NCI-H146 treated with DMSO at 0.1 percent for 48 hours (cell line): ENCODE measurements around the gene ZNF575.
"Not testable (repeated sequence)": the region's sequence is repeated elsewhere in the genome, so short reads cannot be mapped to it uniquely, and the experiment has no call there.

Source experiments
- DNase-seq: peaks from one replicate; lab custom pipeline; 2025; ENCODE audit not compliant: unreplicated experiment; lab: John Stamatoyannopoulos, UW

ZNF575 gene

GRCh38 chr19:43540381-43540780 lies 7.4 kb downstream of the ZNF575 start:
- DNase-seq, result no peak

DNA sequence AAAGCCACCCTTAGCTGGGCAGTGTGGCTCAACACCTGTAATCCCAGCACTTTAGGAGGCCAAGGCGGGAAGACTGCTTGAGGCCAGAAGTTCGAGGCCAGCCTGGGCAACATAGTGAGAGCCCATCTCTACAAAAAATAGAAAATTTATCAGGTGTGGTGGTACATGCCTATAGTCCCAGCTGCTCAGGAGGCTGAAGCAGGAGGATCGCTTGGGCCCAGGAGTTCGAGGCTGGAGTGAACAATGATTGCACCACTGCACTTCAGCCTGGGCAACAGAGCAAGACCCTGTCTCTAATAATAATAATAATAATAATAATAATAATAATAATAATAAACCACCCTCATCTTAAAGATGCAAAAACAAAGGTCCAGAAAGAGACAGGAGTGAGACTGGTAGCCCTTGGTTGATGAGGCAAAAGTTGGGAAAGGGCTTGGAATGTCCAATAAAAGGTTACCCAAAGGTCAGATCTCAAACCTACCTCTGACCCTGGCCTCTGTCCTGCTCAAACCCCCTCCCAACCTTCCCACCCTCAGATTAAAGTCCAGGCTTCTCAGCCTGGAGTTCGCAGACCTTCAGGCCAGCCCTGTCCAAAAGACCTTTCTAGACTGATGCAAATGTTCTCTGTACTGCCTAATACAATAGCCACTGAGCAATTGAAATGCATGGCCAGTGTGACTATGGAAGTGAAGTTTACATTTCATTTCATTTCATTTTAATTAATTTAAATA lies 9.1 kb downstream of the ZNF575 start:
- DNase-seq, result no peak

DNA sequence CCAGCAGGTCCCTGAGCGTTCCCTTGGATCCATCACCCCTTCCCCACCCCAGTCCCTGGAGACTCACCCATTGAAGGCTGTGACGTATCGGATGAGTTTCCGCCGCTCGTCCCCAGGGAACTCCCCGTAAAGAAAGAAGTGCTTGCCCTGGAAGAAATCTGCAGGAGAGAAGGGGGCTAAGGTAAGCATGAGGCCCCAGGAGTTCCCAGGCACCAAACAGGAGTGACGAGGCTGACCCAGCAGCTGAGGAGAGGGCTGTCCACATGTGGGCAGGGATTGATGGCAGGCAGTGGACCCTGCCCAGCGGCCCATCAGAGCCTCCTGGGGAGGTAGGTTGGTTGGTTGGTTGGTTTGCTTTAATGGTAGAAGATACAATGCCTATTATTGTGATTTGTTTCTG lies 11.1 kb downstream of the ZNF575 start:
- DNase-seq, result no peak

GRCh38 chr19:43545276-43545675 lies 12.3 kb downstream of the ZNF575 start:
- no peak for DNase-seq

GRCh38 chr19:43545981-43546380 lies 13.0 kb downstream of the ZNF575 start:
- no peak for DNase-seq

- DNase-seq, result no peak
Observed at GRCh38 chr19:43546581-43546980, 13.6 kb downstream of the ZNF575 start.

DNA sequence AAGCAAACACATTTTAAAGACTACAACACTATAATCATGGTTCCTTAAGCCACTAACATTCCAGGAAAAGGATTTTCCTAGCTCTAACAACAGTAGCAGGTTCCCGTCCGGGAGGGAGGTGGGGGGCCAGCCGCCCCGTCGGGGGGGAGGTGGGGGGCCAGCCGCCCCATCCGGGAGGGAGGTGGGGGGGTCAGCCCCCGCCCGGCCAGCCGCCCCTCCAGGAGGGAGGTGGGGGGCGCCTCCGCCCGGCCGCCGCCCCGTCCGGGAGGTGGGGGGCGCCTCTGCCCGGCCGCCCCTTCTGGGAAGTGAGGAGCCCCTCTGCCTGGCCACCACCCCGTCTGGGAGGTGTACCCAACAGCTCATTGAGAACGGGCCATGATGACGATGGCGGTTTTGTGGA lies 14.9 kb downstream of the ZNF575 start:
- DNase-seq, result not testable (repeated sequence)

DNA sequence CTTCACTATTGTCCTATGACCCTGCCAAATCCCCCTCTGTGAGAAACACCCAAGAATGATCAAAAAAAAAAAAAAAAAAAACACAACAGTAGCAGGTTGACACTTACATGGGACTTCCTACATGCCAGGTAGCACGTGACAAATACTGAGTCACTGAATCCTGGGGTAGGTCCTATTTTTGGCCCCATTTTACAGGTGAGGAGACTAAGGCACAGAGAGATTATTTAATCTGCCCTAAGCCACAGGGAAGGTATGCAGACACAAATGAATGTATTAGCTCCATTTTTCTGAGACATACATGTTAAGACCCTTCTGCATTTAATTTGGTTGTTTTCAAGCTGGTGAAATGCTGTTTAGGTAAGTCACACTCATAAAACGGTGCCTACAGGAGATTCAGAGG lies 15.7 kb downstream of the ZNF575 start:
- no peak for DNase-seq

DNA sequence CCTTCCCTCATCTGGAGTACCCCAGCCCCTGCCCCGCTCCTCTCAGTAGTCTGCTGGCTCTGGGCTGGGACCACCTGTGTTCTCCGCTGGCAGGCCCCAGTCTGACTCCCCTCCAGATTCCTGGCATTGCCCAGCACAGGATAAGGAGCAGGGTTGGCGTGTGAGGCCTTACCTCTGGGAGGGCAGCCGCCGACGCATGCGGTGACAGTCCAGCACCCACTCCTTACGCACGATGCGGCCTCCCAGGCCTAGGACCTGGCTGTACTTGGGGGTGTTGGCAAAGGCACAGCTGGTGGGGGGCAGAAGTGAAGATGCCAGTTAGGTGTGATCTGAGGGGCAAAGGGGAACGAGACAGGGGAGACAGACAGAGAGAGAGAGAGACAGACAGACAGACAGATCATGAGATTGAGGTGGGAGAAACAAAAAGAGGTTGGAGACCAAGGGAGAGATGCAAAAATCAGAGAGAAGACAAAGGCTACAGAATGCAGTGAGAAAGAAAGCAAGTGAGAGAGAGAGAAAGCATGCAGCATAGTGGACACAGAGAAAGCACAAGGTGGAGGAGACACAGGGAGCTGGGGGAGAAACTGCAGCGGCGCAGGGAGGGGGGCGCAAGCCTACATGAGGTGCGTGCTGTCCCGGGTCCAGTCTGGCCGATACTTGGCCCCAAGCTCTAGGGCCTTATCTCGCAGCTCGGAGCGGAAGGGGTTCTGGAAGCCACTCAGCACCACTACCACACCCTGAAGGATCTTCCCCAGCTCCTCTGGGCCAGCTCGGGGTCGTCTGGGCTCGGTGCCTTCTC lies 18.6 kb downstream of the ZNF575 start:
- DNase-seq, result no peak

- DNase-seq, result no peak
Observed at GRCh38 chr19:43552198-43552450, 19.1 kb downstream of the ZNF575 start.

DNA sequence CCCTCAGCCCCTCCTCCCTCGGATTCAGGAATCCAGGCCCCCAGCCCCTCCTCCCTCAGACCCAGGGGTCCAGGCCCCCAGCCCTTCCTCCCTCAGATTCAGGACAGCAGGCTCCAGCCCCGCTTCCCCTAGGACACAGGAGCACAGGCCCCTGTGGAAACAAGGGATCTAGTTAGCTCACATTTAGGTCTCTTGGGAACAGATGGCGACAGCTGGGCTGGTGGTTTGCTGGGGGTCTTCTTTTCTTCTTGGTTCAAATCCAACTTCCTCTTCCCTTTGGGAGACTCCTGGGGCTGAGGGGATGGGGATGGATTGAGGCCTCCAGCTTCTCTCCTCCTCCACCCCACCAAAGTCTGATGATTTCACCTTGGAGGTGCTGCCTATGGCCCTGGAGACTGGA lies 19.6 kb downstream of the ZNF575 start:
- no peak for DNase-seq

- no peak for DNase-seq
Observed at GRCh38 chr19:43553656-43554055, 20.7 kb downstream of the ZNF575 start.

DNA sequence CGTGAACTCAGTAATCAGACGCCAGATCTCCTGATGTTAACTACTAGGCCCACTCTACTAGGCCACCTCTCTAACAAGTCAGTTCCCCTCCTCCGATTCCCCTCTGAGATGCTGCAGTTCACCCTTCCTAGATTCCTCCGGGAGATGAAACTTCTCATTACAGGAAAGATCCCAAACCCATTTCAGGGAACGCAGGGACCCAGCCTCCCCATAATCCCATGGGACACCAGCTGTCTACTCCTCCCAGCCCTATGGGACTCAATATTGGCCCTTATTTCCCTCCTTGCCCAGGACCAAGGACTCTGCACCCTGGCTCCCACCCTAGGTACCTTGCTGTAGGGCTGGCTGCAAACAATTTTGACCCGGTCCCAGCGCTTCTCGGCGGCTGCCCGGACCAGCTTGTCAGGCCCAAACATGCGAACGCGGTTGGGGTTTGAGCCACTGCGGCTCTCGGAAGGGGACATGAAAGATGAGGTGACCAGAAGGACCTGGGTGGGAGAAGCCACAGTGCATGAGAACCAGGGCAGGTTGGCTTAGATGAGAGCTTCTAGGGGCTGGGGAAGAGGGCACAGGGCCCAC lies 21.4 kb downstream of the ZNF575 start:
- DNase-seq, result no peak

DNA sequence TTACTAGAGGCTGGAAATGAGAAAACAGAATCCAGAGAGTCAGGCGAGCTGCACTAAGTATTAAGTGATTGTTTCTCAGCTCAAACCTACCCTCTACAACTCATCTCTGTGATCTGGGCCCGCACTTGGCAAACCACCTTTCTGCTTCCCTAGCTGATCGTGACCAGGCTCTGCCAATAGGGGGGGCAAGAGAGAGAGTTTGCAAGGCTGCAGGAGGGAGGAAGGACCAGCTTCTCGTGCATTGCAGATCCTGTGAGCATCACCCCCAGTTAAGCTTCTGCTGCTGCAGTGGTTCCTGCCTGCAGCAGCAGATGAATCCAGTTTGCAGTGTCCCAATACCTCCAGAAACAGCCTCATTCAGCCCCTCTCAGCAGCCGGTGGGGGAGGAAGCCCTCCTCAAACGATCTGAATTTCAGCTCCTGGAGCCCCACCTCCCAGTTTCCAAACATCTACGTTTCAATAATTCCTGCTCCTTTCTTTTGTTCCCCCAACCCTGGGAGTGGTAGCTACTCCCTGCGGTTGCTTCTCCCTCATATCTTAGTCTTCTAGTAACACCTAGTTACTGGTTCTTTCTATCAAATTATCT lies 22.3 kb downstream of the ZNF575 start:
- peak; percentile 50 for DNase-seq

DNA sequence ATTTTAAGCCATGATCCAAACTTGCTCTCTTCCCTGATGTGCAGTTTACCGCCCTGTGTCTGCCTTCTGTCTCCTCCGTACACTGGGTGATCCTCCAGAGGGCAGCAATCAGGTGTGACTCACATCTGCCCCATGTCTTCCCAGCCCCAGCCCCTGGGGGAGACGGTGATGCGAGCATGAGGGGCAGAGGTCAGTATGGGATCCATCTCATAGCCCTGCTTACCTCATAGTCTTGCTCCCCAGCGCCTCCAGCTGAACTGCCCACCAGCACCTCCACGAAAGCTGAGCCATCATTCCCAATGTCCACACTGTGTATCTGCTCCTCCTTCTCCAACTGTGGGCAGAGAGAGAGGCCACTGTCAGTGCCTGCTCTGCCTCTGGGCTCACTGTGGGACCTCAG lies 27.7 kb downstream of the ZNF575 start:
- DNase-seq, result no peak

DNA sequence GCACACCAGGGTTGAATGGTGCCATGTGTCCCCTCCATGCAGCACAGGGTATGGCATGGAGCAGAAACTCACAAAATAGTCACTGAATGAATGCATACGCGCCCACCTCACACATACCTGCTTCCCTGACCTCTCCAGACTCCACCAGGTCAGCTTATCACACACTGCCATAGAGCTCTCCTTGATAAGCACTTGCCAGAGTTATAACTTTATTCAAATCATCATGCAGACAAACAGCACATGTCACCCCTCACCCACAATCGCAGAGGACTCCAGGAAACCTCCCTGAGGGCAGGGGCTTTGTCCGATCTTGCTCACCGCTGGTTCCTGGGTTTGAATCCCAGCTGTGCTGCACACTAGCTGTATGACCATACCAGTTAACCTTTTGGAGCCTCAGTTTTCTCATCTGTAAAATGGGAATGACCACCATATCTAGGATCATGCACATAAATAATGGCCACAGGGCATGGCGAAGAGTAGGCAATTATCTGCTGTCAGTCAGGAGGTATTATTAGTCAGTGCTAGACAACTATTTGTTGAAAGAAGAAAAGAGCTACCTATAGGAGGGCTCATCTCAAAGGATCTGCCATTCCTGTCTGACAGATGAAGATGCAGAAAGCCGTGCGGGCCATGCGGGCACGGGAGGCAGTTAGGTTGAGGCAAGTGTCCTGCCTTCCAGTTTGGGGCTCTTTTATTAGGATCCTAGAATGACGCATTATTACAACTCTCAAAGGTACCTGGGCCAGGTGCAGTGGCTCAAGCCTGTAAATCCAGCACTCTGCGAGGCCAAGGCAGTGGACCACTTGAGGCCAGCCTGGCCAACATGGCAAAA lies 28.4 kb downstream of the ZNF575 start:
- no peak for DNase-seq

DNA sequence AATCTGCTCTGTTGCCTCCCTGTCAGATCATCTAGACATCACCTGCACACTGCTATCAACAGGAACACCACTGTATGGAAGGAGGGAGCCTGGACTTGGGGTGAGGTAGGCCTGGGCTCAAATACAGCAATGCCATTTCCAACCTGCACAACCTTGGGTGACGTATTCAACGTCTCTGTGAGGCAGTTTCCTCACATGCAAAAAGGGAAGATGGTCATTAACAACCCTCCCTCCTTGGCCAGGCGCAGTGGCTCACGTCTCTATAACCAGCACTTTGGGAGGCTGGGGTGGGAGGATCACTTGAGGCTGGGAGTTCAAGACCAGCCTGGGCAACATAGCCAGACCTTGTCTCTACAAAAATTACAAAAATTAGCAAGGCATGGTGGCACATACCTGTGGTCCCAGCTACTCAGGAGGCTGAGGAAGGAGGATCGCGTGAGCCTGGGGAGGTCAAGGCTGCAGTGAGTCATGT lies 29.3 kb downstream of the ZNF575 start:
- DNase-seq, result no peak

DNA sequence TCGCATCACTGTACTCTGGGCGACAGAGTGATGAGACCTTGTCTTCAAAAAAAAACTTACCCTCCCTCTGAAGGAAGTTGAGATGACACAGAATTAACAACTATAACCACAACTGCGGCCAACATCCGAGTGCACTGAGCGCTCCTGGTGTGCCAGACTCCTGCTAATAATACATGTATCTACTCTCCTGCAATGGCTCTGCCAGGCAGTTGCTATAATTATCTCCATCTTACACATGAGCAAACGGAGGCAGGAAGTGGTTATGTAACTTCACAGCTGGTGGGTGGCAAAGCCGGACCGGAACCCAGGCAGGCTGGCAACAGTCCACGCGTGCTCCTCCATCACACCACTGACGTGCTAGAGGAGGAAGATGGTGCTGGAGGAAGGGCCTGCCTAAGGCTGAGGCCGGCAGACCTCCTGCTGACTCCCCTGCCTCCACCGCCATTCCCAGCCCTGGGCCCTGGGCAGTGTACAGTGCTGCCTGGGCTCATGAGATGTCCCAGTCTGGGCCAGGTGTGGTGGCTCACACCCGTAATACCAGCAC lies 29.8 kb downstream of the ZNF575 start:
- peak; percentile 37 for DNase-seq

DNA sequence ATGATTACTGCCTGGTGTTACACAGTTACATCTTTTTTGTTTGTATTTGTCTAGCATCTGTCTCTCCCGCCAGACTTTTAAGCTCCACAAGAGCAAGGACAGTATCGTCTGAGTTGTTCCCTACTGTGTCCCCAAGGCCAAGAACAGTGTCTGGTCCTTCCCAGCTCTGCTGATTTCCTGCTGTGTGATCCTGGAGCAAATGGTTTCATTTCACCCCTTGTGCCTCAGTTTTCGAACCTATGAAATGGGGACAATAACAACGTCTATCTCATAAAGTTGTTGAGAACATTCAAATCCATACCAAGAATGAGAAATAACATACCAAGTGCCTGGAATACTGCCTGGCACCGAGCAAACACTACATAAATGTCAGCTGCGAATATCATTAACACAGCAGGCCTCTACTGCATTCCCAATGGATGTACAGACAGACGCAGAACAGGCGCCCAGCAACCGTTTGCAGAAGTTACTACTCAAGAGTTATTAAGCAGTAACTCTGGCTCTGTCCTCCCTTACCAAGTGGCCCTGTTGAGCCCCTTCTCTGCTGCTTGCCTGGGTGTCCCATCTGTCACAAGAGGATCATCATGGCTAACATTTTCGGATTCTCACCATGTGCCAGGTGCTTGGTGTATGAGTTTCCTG lies 30.9 kb downstream of the ZNF575 start:
- no peak for DNase-seq

- DNase-seq, result no peak
Observed at GRCh38 chr19:43564800-43565199, 31.8 kb downstream of the ZNF575 start.
